ENCODE measurements around the gene GNA12. TPM values are rescaled to one million over a fixed set of nuclear protein-coding genes. Genes with fewer than 3 reads are reported as not detected.
"Not testable (repeated sequence)": the region's sequence is repeated elsewhere in the genome, so short reads cannot be mapped to it uniquely, and the experiment has no call there.

The GNA12 gene
- total and polyA plus RNA-seq, 10 donors: 12.3 to 64.2 (median 32.4) TPM

DNA sequence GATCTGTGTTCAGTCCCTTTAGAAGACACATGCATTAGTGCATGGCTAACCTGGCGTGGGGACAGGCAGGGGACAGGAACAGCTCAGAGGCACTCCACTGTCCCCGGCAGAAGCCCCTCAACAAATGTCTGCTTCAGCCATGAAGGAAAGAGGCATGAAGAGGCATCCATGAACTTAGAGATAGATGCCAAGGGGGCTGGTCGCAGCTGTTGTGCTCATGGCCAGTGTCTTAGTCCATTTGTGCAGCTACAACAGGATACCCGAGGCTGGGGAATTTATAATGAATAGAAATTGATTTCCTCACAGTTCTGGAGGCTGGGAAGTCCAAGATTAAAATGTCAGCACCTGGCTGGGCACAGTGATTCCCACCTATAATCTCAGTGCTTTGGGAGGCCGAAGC is 14.5 kb upstream of the GNA12 start:
- TF ChIP-seq POLR2AphosphoS5 (IDR thresholded peaks at IDR 0.05) (no peak), POLR2A (IDR thresholded peaks at IDR 0.05) (no peak)
- TF ChIP-seq, protein P1, sequence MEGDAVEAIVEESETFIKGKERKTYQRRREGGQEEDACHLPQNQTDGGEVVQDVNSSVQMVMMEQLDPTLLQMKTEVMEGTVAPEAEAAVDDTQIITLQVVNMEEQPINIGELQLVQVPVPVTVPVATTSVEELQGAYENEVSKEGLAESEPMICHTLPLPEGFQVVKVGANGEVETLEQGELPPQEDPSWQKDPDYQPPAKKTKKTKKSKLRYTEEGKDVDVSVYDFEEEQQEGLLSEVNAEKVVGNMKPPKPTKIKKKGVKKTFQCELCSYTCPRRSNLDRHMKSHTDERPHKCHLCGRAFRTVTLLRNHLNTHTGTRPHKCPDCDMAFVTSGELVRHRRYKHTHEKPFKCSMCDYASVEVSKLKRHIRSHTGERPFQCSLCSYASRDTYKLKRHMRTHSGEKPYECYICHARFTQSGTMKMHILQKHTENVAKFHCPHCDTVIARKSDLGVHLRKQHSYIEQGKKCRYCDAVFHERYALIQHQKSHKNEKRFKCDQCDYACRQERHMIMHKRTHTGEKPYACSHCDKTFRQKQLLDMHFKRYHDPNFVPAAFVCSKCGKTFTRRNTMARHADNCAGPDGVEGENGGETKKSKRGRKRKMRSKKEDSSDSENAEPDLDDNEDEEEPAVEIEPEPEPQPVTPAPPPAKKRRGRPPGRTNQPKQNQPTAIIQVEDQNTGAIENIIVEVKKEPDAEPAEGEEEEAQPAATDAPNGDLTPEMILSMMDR (IDR thresholded peaks at IDR 0.05 in 8 of 11, conservative IDR thresholded peaks at IDR 0.05 in 3 of 11): no peak
- no peak for DNase-seq
- H3K4me1 ChIP-seq: peaks cover 7 to 19% (median 14%) of the 10 kb centered on the region in 6 donors
- intact Hi-C loops (cut with DNase I; ENCODE audit: low total_unique reads): no loop called here
- H3K27ac ChIP-seq: no peak overlapping the region
- no peaks in the 10 kb centered on the region for H3K9me3 ChIP-seq
- no peaks in the 10 kb centered on the region for H3K36me3 ChIP-seq
- no peak overlapping the region for H3K4me3 ChIP-seq
- H3K27me3 ChIP-seq (replicated peaks in 1 of 7): no peaks in the 10 kb centered on the region
- WGBS, 5 donors: 87 to 93% (median 92%) methylated on average over 5 of the region's 5 CpGs

- WGBS, 5 donors: 78 to 91% (median 81%) methylated on average over 4 to 5 of the region's 5 CpGs
These were observed 12.5 kb upstream of the GNA12 start for GRCh38 chr7:2856388-2857169.

DNA sequence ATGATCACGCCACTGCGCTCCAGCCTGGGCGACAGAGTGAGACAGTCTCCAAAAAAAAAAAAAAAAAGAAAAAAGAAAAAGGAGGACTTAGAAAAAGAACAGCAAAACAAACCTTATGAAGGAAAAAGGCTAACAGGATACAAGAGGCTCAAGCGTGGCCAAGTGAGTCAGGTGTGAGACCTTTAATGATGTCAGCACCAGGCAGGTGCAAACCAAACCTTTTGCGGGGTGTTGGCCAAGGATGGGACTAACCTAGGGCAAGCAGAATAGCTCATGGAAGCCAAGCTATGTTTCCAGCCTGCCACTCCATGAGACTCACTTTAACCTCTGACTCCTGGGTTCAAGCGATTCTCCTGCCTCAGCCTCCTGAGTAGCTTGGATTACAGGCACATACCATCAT is 11.3 kb upstream of the GNA12 start:
- WGBS, 5 donors: 94 to 98% (median 97%) methylated on average over 6 of the region's 6 CpGs
- no peak for DNase-seq

More at GRCh38 chr7:2856388-2857169, 12.5 kb upstream of the GNA12 start:
- no peak overlapping the region for H3K4me3 ChIP-seq
- H3K36me3 ChIP-seq: no peaks in the 10 kb centered on the region
- no peaks in the 10 kb centered on the region for H3K27me3 ChIP-seq (replicated peaks in 1 of 7)
- TF ChIP-seq POLR2A (IDR thresholded peaks at IDR 0.05) (no peak), POLR2AphosphoS5 (IDR thresholded peaks at IDR 0.05) (no peak)
- TF ChIP-seq, protein P1 (IDR thresholded peaks at IDR 0.05 in 8 of 11, conservative IDR thresholded peaks at IDR 0.05 in 3 of 11): no peak
- DNase-seq: no peak
- no peak overlapping the region for H3K27ac ChIP-seq
- intact Hi-C loops (cut with DNase I; ENCODE audit: low total_unique reads): no loop called here
- H3K9me3 ChIP-seq: no peaks in the 10 kb centered on the region
- H3K4me1 ChIP-seq: peaks cover 0 to 9% (median 1%) of the 10 kb centered on the region in 6 donors

GRCh38 chr7:2853552-2853951 is 9.4 kb upstream of the GNA12 start:
- H3K36me3 ChIP-seq; DNase-seq; H3K9me3 ChIP-seq; H3K27me3 ChIP-seq (replicated peaks in 1 of 7); intact Hi-C loops (cut with DNase I; ENCODE audit: low total_unique reads); H3K4me3 ChIP-seq: not testable (repeated sequence)
- Histone ChIP-seq H3K4me1 (peaks cover 0 to 14% (median 5%) of the 10 kb centered on the region in 6 donors), H3K27ac (peak overlapping the region in 2 of 8 donors; percentile 19 to 23)
- 74 to 86% (median 83%) methylated on average over 4 of the region's 4 CpGs for WGBS, 5 donors

More for the DNA sequence above, 11.3 kb upstream of the GNA12 start:
- H3K27ac ChIP-seq: no peak overlapping the region
- no peaks in the 10 kb centered on the region for H3K9me3 ChIP-seq
- peaks cover 0 to 14% (median 5%) of the 10 kb centered on the region in 6 donors for H3K4me1 ChIP-seq
- no peak overlapping the region for H3K4me3 ChIP-seq
- no peaks in the 10 kb centered on the region for H3K27me3 ChIP-seq (replicated peaks in 1 of 7)
- TF ChIP-seq, protein P1 (IDR thresholded peaks at IDR 0.05 in 8 of 11, conservative IDR thresholded peaks at IDR 0.05 in 3 of 11): no peak
- TF ChIP-seq POLR2AphosphoS5 (IDR thresholded peaks at IDR 0.05) (no peak), POLR2A (IDR thresholded peaks at IDR 0.05) (no peak)
- intact Hi-C loops (cut with DNase I; ENCODE audit: low total_unique reads): no loop called here
- no peaks in the 10 kb centered on the region for H3K36me3 ChIP-seq

Measured in spleen (tissue), 11 donors.